K562 (cell line): Measurements from ENCODE around the gene SHTN1. TPM values are rescaled to one million over a fixed set of nuclear protein-coding genes. Genes with fewer than 3 reads are reported as not detected.

Experiments
- FOSL1 ChIP-seq: fragments of 200-800 bp; sonication (Bioruptor generic); conservative IDR thresholded peaks from 2 replicates; pipeline ENCODE4 v1.6.1; 2016; ENCODE audit warnings: missing genetic modification characterization, missing compliant biosample characterization
- PYGO2 ChIP-seq: fragments of 450-650 bp; IDR thresholded peaks from 2 replicates; pipeline ENCODE4 v1.6.1; 2016; ENCODE audit warnings: mild to moderate bottlenecking, missing genetic modification characterization, moderate library complexity, missing compliant biosample characterization
- SAFB ChIP-seq: fragments of 200-400 bp; formaldehyde crosslinking; IDR thresholded peaks from 2 replicates; pipeline ENCODE4 v1.6.1; 2017; ENCODE audit warnings: low read depth, low read length, borderline replicate concordance
- ZNF133 ChIP-seq: fragments of 250-450 bp; sonication (Bioruptor Pico); IDR thresholded peaks from 2 replicates; pipeline ENCODE4 v1.4.0; 2020; ENCODE audit warnings: mild to moderate bottlenecking
- ZNF41 ChIP-seq: fragments of 250-450 bp; sonication (Bioruptor Pico); conservative IDR thresholded peaks from 2 replicates; pipeline ENCODE4 v1.4.0; 2020; ENCODE audit warnings: mild to moderate bottlenecking
- polyA plus RNA-seq, 8 experiments: library from polyadenylated mRNA; depleted of rRNA in 4 of 8; stranded (reverse) in 5 of 8; unstranded in 3 of 8; fragments of >200 nt; fragmentation: Nextera tagmentation in 2 of 8; fragmentation: Illumina TruSeq in 1 of 8; extraction: Ambion mirVana in 2 of 8; extraction: Trizol in 1 of 8; gene quantifications; 2 replicates each; pipeline versions ENCODE4 v1.2.1 to v1.2.3, GENCODE V29; 2011 to 2014; ENCODE audit warnings: inconsistent platforms in 1 of 8, missing spikeins in 1 of 8
- total RNA-seq, 7 experiments: library from RNA; depleted of rRNA in 6 of 7; stranded (reverse); fragments of >200 nt in 6 of 7; fragmentation: Illumina TruSeq in 2 of 7; extraction: Trizol in 2 of 7; gene quantifications; 2 replicates each; pipeline versions ENCODE4 v1.2.1 to v1.2.3, GENCODE V29; 2011 to 2021; ENCODE audit warnings: low replicate concordance in 1 of 7
- TF ChIP-seq, protein P1 (sequence below), 3 experiments: fragments of 200-800 bp in 1 of 3; fragments of 250-450 bp in 1 of 3; fragments of 450-650 bp in 1 of 3; sonication (Bioruptor Pico) in 1 of 3; sonication (Bioruptor generic) in 1 of 3; formaldehyde crosslinking in 1 of 3; IDR thresholded peaks; 2 replicates each; pipeline versions ENCODE4 v1.6.1 to v1.8.0; 2016 to 2022; ENCODE audit warnings: mild to moderate bottlenecking in 2 of 3, missing genetic modification characterization in 2 of 3, missing compliant biosample characterization in 1 of 3, moderate library complexity in 1 of 3
- TF ChIP-seq, protein P2 (sequence below): fragments of 450-650 bp; formaldehyde crosslinking; IDR thresholded peaks from 2 replicates; pipeline ENCODE4 v1.4.0; 2020; ENCODE audit warnings: mild to moderate bottlenecking, moderate library complexity
- TF ChIP-seq, protein P3 (sequence below): fragments of 250-450 bp; sonication (Bioruptor Pico); IDR thresholded peaks from 2 replicates; pipeline ENCODE4 v1.5.0; 2021

SHTN1 gene
- total and polyA plus RNA-seq, 9 of the 15 experiments (the other 6 are each of a cell fraction or from before 2014, with no cell fraction given), result 5.4 to 21.3 (median 13.3) TPM

DNA sequence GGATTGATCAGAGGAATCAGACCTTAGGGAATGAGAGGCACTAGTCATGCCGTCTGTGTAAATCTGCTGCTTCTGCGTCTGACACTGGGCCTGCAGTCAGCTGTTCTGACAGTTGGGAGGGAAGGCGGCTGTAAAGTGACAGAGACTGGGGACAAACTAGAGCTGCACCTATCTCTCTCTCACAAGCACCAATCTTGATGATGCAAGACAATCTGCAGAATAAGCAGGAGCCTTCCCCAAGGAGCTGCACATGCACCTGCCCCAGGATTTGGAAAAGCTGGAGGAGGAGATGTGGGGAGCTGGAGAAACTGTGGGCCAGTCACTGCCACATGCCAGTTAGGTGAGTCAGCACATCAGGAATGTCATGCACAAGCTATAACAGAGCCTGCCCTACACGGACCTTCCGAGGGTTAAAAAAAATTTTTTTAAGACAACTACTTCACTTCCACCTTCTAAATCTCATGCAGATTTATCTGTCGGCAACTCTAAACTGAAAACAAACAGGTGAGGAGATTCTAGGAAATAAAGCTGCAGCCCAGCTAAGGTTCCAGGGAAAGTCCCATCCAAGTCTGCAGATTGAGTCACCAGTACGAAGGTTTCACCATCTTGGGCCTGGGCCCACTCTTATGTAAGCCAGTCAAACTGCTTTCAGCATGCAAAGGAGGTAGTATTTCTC lies 116.5 kb downstream of the SHTN1 start (continued):
- no peak for TF ChIP-seq PYGO2 (tag)
- TF ChIP-seq FOSL1, result no peak
- TF ChIP-seq, protein P1, sequence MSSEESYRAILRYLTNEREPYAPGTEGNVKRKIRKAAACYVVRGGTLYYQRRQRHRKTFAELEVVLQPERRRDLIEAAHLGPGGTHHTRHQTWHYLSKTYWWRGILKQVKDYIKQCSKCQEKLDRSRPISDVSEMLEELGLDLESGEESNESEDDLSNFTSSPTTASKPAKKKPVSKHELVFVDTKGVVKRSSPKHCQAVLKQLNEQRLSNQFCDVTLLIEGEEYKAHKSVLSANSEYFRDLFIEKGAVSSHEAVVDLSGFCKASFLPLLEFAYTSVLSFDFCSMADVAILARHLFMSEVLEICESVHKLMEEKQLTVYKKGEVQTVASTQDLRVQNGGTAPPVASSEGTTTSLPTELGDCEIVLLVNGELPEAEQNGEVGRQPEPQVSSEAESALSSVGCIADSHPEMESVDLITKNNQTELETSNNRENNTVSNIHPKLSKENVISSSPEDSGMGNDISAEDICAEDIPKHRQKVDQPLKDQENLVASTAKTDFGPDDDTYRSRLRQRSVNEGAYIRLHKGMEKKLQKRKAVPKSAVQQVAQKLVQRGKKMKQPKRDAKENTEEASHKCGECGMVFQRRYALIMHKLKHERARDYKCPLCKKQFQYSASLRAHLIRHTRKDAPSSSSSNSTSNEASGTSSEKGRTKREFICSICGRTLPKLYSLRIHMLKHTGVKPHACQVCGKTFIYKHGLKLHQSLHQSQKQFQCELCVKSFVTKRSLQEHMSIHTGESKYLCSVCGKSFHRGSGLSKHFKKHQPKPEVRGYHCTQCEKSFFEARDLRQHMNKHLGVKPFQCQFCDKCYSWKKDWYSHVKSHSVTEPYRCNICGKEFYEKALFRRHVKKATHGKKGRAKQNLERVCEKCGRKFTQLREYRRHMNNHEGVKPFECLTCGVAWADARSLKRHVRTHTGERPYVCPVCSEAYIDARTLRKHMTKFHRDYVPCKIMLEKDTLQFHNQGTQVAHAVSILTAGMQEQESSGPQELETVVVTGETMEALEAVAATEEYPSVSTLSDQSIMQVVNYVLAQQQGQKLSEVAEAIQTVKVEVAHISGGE (CRISPR knock-in tag; IDR thresholded peaks at IDR 0.05), result no peak
- TF ChIP-seq ZNF41, result no peak
- TF ChIP-seq SAFB, result no peak
- TF ChIP-seq, protein P2, sequence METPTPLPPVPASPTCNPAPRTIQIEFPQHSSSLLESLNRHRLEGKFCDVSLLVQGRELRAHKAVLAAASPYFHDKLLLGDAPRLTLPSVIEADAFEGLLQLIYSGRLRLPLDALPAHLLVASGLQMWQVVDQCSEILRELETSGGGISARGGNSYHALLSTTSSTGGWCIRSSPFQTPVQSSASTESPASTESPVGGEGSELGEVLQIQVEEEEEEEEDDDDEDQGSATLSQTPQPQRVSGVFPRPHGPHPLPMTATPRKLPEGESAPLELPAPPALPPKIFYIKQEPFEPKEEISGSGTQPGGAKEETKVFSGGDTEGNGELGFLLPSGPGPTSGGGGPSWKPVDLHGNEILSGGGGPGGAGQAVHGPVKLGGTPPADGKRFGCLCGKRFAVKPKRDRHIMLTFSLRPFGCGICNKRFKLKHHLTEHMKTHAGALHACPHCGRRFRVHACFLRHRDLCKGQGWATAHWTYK, result no peak
- TF ChIP-seq, protein P3, sequence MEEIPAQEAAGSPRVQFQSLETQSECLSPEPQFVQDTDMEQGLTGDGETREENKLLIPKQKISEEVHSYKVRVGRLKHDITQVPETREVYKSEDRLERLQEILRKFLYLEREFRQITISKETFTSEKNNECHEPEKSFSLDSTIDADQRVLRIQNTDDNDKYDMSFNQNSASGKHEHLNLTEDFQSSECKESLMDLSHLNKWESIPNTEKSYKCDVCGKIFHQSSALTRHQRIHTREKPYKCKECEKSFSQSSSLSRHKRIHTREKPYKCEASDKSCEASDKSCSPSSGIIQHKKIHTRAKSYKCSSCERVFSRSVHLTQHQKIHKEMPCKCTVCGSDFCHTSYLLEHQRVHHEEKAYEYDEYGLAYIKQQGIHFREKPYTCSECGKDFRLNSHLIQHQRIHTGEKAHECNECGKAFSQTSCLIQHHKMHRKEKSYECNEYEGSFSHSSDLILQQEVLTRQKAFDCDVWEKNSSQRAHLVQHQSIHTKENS (CRISPR knock-in tag), result no peak
- no peak for TF ChIP-seq ZNF133
